GM21528 (cell line): ENCODE measurements around the gene STAT4.

ENCODE experiments used
- ATAC-seq: cut with Tn5 transposase; IDR thresholded peaks from one replicate; pipeline ENCODE4 v1.9.1; 2021; ENCODE audit warnings: mild to moderate bottlenecking, moderate library complexity; ENCODE audit not compliant: unreplicated experiment, low FRiP score

Gene STAT4

DNA sequence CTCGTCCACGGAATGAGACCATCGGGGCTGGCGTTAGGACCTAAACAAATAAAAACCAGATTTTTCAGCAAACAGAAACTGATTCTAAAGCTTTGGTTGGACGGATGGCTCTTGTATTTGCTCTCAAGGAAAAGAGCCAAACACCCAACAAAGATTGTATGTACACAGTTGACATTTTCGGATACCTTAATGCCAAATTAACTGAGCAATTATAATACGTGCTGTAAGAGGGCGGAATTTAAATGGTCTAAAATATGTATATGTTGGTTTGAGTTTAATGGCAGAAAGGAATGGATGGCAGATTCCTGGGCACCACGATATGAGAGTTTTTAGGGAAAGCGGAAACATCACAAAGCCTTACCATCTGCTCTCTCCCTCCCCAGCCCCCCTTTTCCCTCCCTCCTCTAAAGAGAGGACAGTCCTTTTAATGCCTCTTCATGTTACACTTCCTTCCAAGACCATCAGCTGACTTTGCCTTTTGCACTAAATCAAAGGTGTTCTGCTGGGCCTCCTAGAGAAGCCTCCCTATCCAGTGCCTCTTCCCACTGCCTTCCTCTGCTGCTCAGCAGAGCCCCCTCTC, 170.1 kb downstream of the STAT4 start:
- ATAC-seq, result no peak

DNA sequence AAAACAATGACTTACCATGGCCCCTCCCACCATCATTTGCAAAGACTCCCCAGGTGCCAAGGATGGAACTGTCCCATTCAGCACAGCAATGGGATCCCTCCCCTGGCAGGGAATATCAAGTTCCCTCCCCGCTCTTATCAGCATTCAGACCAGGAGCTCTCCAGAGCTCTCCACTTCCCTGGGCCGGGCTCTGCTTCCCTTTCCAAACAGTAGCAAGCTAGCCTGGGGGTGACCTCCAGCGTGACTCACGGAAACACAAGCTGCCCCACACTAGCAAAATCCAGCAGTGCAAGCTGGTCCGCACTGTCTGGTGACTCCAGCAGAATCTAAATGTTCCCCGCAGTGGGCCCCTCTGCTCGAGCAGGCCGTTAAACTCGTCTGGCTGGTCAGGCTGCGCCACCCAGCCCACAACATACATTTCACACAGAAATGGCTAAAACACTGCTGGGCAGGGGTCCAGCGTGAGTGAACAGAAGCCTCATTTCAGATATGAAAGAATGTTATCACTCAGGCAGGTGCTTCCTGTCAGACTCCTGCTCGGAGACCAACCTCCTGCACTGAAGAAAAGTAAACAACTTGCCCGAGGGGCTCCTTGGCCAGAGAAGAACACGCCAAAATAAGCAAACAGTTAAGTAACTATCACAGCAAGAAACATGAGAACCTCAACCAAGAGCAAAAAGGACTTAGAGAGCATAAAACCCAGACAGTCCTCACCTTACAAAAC, 170.7 kb downstream of the STAT4 start:
- ATAC-seq, result no peak
